Endothelial cell of hepatic sinusoid (primary cell): ENCODE data around the gene TRIM46.
"Not testable (repeated sequence)": the region's sequence is repeated elsewhere in the genome, so short reads cannot be mapped to it uniquely, and the experiment has no call there.

Experiments used
- in situ Hi-C: cut with HindIII; loops from 2 replicates; pipeline ENCODE4 v1.10.0; 2017; ENCODE audit warnings: low sequenced_read_pairs

TRIM46 gene

DNA sequence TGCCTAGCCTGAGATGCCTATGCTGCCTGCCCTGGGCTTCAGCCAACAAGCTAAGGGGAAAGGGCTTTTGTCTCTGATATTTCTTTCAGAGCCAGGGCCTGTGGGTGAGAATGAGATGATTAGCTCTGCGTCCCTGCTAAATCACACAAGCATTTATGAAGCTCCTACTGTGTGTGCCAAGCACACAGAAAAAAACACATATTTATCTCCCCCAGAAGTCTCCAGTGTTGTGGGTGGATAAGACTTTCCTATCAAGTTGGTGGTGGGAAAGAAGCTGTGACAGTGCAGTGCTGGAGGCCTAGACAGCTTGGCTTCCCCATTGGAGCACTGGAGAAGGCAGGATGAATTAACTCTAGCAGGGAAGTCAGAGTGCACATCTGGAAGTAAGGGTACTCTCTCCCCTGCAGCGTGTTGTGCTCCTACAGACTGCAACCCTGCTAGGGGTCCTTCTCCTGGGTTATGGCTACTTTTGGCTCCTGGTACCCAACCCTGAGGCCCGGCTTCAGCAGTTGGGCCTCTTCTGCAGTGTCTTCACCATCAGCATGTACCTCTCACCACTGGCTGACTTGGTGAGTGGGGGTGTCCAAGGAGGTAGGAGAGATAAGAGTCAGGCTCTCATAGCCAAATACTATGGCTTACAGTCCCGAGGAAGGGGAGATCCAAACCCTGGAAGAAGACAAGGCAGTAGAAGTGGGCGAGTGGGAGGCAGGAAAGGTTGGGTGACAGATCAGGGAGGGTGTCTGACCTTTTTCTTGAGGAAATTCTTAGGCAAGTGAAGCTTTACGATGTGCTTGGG, 36.3 kb upstream of the TRIM46 start:
- in situ Hi-C loops = loop anchor here (5.0 kb wide), 1 partner anchor 45 kb away; no protein-coding TSS in a partner anchor

DNA sequence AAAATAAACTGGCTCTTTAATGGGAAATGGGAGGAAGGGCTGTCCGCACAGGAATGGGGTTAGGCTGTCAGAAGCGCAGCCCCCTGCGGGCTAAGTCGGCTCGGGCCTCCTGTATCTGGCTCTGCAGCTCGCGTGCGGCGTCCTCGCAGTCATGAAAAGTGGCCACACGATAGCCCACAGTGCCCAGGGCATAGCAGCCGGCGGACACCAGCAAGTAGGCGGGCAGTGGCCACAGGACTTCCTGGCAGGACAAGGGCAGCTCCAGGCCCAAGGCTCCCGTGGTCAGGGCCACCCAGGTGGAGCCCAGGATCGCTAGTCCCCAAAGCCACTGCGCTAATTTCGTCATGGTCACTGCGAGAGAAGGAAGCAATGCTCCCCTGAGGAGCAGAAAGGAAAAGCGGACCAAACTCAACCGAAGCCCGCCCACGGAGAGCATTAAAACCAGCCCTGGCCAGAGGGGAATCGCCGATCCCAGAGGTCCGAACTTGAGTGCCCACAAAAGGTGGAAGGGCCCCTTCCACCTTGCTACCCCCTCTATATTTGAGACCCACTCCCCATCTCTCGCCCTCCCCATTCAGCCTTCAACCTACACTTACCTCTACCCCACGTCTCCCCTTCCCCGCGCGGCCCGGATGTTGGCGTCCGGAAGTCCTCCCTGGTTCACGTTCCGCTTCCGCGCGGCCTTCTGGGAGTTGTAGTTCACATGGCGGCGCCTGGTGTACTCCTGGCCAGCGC, 33.6 kb upstream of the TRIM46 start, which contains the start of gene DPM3:
Gene DPM3, minus strand, starts transcription at position 637 of the 735 bp plus-strand sequence. Its CDS starts 291 bp downstream, at position 346.
- in situ Hi-C loops = loop anchor here (5.0 kb wide), 1 partner anchor 42 kb away; no protein-coding TSS in a partner anchor

DNA sequence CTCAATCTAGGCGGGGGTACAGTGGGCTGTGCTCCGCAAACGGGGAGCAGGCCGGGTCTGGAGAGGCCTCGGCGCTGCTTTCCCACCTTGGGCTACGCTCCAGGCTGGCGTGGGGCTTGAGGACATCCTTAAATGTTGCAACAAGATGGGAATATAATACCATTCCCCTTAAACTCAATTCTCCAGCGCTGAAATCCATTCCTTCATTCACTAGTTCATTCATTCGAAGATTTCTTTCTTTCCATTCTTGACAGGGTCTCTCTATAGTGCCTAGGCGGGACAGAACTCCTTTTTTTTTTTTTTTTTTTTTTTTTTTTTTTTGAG, 33.1 kb upstream of the TRIM46 start:
- in situ Hi-C loops = no loop called here

DNA sequence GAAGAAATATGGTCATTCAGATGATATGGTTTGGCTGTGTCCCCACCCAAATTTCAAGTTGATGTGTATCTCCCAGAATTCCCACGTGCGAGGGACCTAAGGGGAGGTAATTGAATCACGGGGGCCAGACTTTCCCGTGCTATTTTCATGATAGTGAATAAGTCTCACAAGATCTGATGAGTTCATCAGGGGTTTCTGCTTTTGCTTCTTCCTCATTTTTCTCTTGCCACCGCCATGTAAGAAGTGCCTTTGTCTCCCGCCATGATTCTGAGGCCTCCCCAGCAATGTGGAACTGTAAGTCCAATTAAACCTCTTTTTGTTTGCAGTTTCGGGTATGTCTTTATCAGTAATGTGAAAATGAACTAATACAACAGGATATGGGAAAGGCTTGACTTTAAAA, 31.9 kb upstream of the TRIM46 start:
- in situ Hi-C loops = no loop called here

DNA sequence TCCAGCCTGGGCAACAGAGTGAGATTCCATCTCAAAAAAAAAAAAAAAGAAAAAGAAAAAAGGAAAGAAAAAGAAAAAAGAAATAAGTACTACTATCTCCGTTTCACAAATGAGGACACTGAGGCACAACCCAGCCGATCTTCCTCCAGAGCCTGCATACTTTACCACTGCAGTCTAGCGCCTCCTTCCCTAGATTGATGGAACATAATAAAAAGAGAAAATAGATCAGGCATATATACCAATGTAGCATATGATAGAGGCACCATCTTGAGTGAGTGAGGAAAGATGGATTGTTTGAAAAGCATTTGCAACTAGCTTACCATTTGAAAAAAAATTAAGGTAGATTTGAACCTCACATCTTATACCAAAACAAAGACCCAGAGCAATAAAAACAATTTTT, 28.2 kb upstream of the TRIM46 start:
- in situ Hi-C loops = no loop called here

DNA sequence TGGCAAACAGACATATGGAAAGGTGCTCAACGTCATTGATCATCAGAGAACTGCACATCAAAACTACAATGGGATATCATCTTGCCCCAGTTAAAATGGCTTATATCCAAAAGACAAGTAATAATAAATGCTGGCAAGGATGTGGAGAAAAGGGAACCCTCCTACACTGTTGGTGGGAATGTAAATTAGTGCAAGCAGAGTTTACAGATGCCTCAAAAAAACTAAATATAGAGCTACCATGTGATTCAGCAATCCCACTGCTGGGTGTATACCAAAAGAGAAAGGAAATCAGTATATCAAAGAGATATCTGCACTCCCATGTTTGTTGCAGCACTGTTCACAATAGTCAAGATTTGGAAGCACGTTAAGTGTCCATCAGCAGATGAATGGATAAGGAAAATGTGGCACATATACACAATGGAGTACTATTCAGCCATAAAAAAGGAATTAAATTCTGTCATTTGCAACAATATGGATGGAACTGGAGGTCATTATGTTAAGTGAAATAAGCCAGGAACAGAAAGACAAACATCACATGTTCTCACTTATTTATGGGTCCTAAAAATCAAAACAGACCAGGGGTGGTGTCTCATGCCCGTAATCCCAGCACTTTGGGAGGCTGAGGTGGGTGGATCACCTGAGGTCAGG, 17.5 kb upstream of the TRIM46 start:
- in situ Hi-C loops = not testable (repeated sequence)

DNA sequence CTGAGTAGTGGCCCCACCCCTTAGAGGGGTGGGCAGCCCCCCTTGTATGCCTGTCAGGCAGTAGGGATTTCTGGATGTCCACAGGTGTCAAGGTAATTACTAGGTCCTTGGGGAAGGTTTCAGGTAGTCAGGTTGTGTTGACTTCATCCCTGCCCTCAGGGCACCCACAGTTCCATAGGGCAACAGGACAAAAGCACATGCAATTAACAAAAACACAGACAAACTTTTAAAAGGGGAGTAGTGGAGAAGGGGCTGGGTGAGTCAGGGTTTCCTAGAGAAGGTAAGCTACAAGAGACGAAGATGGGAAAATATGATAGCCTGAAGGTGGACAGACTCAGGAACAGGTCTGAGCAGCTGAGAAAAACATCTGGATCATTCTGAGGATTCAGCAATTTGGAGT, 14.7 kb upstream of the TRIM46 start:
- in situ Hi-C loops = no loop called here

DNA sequence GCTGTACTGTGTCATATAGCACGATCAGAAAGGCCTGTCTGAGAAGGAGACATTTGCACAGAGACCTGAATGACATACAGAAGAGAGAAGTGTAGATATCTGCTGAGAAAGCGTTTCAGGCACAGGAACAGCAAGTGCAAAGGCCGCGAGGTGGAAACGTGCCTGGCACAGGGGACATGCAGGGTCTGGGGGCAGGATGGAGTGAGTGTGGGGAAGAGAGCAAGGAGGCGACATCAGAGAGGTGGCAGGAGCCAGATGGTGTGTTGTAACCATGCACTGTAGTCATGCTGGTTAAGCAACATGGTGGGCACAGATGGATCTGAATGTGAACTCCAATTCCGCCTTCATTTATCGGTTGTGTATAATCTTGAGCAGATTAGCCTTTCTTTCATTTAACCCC, 13.5 kb upstream of the TRIM46 start:
- in situ Hi-C loops = no loop called here

DNA sequence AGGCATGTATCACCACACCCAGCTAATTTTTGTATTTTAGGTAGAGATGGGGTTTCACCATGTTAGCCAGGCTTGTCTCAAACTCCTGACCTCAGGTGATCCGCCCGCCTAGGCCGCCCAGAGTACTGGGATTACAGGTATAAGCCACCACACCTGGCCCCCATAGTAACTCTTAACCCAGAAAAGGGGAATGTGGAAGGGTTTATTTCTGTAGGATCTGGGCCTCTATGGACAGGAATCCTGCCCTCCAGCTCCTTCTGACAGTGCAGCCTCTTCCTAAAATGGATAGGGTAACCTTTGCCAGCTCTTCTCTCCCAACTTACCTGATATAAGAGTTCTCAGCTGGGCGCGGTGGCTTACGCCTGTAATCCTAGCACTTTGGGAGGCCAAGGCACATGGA, 11.0 kb upstream of the TRIM46 start:
- in situ Hi-C loops = not testable (repeated sequence)

DNA sequence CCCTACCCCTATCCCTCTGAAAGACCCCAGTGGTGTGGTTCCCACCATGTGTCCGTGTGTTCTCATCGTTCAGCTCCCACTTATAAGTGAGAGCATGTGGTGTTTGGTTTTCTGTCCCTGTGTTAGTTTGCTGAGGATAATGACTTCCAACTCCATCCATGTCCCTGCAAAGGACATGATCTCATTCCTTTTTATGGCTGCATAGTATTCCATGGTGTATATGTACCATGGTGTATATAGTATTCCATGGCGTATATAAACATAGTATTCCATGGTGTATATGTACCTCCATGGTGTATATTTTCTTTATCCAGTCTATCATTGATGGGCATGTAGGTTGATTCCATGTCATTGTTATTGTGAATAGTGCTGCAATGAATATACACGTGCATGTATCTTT, 9.9 kb upstream of the TRIM46 start:
- in situ Hi-C loops = not testable (repeated sequence)

DNA sequence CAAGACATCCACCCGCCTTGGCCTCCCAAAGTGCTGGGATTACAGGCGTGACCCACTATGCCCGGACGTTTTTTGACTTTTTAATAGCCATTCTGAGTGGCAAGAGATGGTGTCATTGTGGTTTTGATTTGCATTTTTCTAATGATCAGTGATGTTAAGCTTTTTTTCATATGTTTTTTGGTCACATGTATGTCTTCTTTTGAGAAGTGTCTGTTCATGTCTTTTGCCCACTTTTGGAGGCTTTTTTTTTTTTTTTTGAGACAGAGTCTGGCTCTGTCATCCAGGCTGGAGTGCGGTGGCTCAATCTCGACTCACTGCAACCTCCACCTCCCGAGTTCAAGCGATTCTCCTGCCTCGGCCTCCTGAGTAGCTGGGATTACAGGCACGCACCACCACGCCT, 9.0 kb upstream of the TRIM46 start:
- in situ Hi-C loops = loop anchor here (5.0 kb wide), 1 partner anchor 67 kb away; no protein-coding TSS in a partner anchor

DNA sequence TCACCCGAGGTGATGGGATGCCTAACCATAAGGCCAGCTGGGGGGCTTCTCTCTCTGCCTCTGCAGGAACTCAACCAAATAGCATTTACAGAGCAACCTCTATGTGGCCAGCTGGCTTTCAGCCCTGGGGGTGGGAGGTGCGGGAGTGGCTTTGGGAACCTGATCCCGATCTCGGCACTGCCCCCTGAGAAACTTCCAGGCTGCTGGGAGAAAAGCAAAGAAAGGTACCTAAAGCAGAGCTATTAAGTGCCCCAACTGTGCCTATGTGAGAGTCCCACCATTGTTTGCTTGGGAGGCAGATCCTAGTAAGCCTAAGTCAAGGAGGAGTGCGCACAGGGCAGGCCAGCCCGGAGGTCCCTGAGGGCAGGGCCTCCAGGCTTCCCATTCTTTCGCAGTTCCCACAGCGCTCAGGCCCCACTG, 7.6 kb upstream of the TRIM46 start:
- in situ Hi-C loops = loop anchor here (5.0 kb wide), 1 partner anchor 69 kb away; no protein-coding TSS in a partner anchor

DNA sequence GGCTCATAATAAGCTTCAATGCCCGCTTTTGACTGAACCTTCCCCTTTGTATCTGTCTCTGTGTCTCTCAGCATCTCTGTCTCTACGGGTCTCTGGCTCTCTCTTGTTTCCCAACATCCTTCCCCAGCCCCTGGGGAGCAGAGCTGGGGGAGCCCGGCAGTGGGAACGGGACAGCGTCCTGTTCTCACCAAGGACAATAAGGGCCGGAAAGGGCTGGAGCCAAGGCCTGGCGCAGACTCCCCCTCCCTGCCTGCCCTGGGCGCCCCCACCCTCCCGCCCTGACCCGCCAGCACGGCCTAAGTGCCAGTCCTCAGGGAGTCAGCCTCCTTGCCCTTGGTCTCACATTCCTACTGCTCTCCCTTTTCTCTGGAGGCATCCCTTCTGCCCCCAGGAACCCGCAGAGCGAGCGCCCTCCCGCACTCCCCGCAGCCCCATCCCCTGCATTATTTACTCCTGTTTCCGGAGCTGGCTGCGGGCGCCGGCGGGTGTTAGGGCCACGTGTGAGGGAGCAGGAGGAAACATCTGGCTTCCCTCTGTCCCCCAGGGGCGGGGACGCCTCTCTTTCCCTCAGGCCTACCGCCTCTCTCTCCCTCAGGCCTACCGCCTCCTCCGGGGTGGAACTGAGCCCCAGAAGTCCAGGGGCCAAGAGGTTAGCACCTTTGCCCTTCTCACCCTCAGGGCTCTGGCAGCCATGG, 7.0 kb upstream of the TRIM46 start:
- in situ Hi-C loops = loop anchor here (5.0 kb wide), 1 partner anchor 69 kb away; no protein-coding TSS in a partner anchor

DNA sequence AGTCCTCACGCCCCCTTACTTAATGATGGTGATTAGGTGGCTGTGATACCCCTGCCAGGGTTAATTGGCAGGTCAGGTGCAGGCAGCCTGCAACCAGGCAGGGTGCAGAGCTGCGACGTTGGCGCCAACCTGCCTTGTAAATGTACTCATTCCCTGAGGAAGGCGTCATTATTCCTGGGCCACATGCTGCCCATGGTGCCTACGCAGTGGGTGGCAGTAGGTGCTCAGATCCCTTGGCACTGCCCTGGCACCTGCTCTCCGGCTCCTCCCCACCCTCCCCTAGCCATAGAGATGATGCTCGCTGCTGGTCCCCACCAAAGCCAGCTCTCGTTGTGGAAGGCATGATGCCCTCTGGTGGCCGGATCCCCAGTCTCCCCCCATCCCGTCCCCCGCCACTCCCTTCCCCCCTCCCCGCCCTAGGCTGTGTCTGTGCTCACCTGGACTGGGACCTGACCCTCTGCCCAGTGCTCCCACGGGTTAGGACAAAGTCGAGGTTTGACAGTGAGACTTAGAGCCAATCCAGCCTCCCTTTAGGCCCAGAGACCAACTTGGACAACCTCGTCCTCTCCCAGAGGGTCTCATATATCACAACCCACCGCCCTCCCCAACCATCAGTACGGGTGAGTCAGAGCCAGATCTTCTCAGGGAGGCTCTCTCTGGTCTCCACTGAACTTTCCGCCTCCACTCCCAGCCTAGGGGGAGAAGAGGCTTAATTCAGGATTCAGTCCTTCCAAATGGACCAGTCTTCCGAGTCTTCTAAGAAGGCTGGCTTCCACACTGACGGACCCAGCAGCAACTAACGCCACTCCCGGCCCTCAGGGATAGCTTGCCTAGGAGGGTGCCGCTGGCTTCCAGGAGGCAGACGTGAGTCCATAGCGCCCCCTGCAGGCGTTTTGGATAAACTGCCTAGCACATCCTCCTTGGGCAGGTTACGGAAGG, 6.2 kb upstream of the TRIM46 start:
- in situ Hi-C loops = loop anchor here (5.0 kb wide), 1 partner anchor 70 kb away; no protein-coding TSS in a partner anchor

DNA sequence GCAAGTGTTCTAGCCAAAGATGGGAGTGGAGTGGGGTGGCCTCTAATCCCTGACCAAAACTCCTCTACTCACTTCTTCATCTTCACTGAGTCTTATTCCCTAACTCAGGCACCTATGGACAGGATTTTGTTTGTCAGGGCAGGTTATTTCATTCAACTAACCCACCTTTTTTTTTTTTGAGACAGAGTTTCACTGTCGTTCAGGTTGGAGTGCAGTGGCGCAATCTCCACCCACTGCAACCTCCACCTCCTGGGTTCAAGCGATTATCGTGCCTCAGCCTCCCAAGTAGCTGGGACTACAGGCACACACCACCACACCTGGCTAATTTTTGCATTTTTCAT, 5.6 kb upstream of the TRIM46 start:
- in situ Hi-C loops = loop anchor here (5.0 kb wide), 1 partner anchor 71 kb away; no protein-coding TSS in a partner anchor

DNA sequence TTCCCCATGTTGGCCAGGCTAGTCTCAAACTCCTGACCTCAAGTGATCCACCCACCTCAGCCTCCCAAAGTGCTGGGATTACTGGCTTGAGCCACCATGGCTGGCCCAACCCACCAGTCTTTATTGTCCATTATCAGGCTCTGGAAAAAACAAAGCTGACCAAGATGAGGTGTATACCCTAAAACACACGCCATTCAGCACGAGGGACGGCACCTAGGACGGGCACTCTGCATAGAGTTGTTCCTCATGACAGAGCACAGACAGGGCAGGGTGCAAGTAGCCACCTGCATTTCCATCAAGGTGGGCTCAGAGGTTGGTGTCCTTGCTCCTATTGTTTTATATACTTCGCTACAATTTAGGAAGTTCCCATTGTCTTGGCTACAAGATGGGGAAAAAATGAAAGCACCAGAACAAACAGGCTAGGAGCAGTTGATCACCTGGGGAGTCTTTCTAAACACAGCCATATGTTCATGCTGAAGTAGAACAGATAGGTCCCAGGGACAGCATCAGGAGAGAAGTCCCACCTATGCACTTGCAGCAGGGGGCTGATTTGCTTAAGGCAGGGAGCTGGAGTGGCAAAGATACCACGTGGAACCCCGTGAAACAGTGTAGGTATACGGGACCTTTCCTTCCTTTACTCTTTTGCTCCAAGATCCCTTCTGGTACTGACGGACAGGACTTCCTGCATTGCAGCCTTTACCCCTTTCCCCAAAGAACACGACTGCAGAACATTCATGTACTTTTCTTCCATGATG, 5.0 kb upstream of the TRIM46 start:
- in situ Hi-C loops = loop anchor here (5.0 kb wide), 1 partner anchor 71 kb away; no protein-coding TSS in a partner anchor

DNA sequence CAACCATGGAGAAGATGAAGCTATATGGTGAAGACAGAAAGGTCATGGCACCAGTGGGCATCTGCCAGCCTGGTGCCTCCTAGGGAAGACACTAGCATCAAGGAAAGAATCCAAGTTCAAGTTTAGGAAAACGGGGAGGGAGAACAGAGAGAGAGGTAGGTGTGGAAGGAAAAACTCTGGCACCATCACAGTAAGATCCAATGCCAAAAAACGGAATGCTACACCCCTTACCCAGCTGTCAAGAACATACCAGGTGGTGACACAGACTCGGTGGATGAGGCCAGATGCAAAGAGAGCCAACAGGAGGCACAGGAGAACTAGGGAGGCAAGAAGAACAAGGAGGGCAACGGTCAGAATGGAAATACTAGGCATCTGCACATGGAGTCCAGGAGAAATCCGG, 4.1 kb upstream of the TRIM46 start:
- in situ Hi-C loops = loop anchor here (5.0 kb wide), 1 partner anchor 72 kb away; no protein-coding TSS in a partner anchor

DNA sequence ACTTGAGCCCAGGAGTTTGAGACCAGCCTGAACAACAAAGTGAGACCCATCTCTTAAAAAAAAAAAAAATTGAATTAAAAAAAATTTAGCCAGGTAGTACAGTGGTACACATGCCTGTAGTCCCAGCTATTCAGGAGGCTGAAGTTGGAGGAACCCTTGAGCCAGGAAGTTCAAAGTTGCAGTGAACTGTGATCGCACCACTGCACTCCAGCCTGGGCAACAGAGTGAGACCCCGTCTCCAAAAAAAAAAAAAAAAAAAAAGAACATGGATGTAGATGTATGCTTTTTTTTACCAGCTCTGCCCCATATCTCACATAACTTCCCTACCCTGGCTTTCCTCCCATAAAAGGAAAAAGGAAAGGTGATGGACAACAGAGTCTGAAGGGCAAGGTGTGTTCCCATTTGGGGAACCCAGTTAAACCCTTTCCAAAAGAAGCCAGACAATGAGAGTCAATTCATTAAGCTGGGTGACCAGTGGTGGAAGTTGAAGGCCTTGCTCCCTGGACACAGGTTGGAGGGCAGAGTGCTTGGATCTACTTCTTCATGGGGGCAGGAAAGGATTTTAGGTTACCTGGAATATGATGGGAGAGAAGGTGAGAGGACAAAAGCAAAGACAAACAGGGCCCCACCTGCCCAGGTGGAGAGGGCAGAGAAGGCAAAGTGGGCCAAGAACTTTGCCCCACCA, 3.4 kb upstream of the TRIM46 start:
- in situ Hi-C loops = no loop called here
